ENCODE data around the gene TMEM203. TPM values are rescaled to one million over a fixed set of nuclear protein-coding genes. Genes with fewer than 3 reads are reported as not detected.

The TMEM203 gene
- total and polyA plus RNA-seq, 2 of the 13 experiments (the other 11 are each of a cell fraction or from before 2014, with no cell fraction given): 23.4 to 36.7 TPM

DNA sequence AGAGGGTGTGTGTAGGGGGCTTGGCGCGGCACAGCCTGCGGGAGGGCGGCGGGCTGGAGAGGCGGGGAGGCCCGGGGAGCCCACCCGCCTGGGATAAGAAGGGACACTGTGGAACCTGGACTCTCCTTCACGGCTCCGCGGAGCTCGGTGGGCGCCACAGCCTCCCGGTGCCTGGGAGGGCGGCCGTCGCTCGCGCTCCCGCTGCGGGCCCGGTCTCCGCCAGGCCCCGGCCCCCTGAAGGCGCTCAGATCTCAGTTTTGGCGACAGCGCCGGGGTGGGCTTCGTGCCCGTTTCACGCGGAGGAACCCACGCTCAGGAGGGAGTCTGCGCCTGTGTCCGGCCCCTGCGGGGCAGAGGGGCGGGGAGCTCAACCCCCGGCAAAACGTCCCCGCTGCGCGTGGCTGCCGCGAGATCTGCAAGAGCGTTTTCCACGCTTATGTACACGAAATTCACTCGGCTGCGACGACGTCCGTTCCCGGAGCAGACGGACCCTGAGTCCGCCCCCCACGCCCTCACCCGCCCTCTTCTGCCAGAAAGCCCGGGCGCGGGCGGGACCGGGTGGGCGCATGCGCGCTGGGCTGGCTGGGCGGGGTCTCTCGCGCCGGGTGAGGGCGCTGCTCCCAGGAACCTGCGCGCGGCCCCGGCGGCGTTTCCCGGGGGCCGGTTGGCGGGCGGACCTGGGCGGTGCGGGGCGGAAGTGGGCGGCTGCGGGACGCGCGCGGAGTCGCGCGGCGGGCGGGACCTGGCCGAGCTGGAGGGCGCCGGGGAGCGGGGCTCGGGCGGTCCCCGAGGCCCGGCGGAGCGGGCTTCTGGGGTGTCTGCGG lies 49.4 kb upstream of the TMEM203 start, which contains the start of gene NELFB (continued):
- TF ChIP-seq NR2F6 (IDR thresholded peaks at IDR 0.05): no peak
- peak; percentile 57; the same call in 1 of the 2 replicates for TF ChIP-seq NR2F6 (CRISPR knock-in tag; IDR thresholded peaks at IDR 0.05)
- TF ChIP-seq ZFYVE20 (CRISPR knock-in tag; IDR thresholded peaks at IDR 0.05; ENCODE audit: borderline replicate concordance, low read depth): no peak
- TF ChIP-seq XRCC5 (optimal IDR thresholded peaks at IDR 0.05; ENCODE audit: low read length): peak; percentile 59
- no peak for TF ChIP-seq RBM39 (IDR thresholded peaks at IDR 0.05; ENCODE audit: low read depth, low read length, poor library complexity, severe bottlenecking)
- TF ChIP-seq RAD51 (IDR thresholded peaks at IDR 0.05; ENCODE audit: borderline replicate concordance): no peak
- 0 out of 2 replicates have a peak, but pooled peaks have one; percentile 18 for TF ChIP-seq KDM2A (CRISPR knock-in tag; IDR thresholded peaks at IDR 0.05; ENCODE audit: borderline replicate concordance, low read depth)
- TF ChIP-seq HMGA1 (CRISPR knock-in tag; conservative IDR thresholded peaks at IDR 0.05): no peak
- no peak; the same call in 1 of the 2 replicates for TF ChIP-seq KAT7 (CRISPR knock-in tag; IDR thresholded peaks at IDR 0.05; ENCODE audit: borderline replicate concordance)
- no peak for TF ChIP-seq POGZ (CRISPR knock-in tag; IDR thresholded peaks at IDR 0.05)
- TF ChIP-seq, protein P1, sequence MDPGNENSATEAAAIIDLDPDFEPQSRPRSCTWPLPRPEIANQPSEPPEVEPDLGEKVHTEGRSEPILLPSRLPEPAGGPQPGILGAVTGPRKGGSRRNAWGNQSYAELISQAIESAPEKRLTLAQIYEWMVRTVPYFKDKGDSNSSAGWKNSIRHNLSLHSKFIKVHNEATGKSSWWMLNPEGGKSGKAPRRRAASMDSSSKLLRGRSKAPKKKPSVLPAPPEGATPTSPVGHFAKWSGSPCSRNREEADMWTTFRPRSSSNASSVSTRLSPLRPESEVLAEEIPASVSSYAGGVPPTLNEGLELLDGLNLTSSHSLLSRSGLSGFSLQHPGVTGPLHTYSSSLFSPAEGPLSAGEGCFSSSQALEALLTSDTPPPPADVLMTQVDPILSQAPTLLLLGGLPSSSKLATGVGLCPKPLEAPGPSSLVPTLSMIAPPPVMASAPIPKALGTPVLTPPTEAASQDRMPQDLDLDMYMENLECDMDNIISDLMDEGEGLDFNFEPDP (CRISPR knock-in tag; conservative IDR thresholded peaks at IDR 0.05): no peak
- no peak for TF ChIP-seq FLYWCH1 (CRISPR knock-in tag; IDR thresholded peaks at IDR 0.05)
- 0 out of 2 replicates have a peak, but pooled peaks have one; percentile 59 for TF ChIP-seq MAZ (IDR thresholded peaks at IDR 0.05; ENCODE audit: borderline replicate concordance, low read depth, low read length)
- TF ChIP-seq MAZ (CRISPR knock-in tag; IDR thresholded peaks at IDR 0.05; ENCODE audit: low read depth): no peak
- no peak for TF ChIP-seq ZNF674 (CRISPR knock-in tag; IDR thresholded peaks at IDR 0.05; ENCODE audit: low read depth)
- no peak for TF ChIP-seq SP140L (CRISPR knock-in tag; IDR thresholded peaks at IDR 0.05; ENCODE audit: borderline replicate concordance)
- TF ChIP-seq ZNF143 (CRISPR knock-in tag; IDR thresholded peaks at IDR 0.05): peak; percentile 27; the same call in 1 of the 2 replicates
- TF ChIP-seq, protein P2, sequence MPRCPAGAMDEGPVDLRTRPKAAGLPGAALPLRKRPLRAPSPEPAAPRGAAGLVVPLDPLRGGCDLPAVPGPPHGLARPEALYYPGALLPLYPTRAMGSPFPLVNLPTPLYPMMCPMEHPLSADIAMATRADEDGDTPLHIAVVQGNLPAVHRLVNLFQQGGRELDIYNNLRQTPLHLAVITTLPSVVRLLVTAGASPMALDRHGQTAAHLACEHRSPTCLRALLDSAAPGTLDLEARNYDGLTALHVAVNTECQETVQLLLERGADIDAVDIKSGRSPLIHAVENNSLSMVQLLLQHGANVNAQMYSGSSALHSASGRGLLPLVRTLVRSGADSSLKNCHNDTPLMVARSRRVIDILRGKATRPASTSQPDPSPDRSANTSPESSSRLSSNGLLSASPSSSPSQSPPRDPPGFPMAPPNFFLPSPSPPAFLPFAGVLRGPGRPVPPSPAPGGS (CRISPR knock-in tag; IDR thresholded peaks at IDR 0.05): no peak; the same call in 1 of the 2 replicates
- no peak for TF ChIP-seq FOXJ3 (CRISPR knock-in tag; IDR thresholded peaks at IDR 0.05; ENCODE audit: borderline replicate concordance)
- no peak for TF ChIP-seq SNAI1 (CRISPR knock-in tag; IDR thresholded peaks at IDR 0.05; ENCODE audit: borderline replicate concordance)
- no peak for TF ChIP-seq SRSF1 (optimal IDR thresholded peaks at IDR 0.05; ENCODE audit: low read depth, low read length)
- TF ChIP-seq JUNB (CRISPR knock-in tag; IDR thresholded peaks at IDR 0.05; ENCODE audit: borderline replicate concordance): no peak
- TF ChIP-seq, protein P3, sequence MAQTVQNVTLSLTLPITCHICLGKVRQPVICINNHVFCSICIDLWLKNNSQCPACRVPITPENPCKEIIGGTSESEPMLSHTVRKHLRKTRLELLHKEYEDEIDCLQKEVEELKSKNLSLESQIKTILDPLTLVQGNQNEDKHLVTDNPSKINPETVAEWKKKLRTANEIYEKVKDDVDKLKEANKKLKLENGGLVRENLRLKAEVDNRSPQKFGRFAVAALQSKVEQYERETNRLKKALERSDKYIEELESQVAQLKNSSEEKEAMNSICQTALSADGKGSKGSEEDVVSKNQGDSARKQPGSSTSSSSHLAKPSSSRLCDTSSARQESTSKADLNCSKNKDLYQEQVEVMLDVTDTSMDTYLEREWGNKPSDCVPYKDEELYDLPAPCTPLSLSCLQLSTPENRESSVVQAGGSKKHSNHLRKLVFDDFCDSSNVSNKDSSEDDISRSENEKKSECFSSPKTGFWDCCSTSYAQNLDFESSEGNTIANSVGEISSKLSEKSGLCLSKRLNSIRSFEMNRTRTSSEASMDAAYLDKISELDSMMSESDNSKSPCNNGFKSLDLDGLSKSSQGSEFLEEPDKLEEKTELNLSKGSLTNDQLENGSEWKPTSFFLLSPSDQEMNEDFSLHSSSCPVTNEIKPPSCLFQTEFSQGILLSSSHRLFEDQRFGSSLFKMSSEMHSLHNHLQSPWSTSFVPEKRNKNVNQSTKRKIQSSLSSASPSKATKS (CRISPR knock-in tag; IDR thresholded peaks at IDR 0.05): no peak
- no peak for TF ChIP-seq ZMYM2 (CRISPR knock-in tag; IDR thresholded peaks at IDR 0.05)
- peak; percentile 21; the same call in 1 of the 2 replicates for TF ChIP-seq ZMAT3 (CRISPR knock-in tag; conservative IDR thresholded peaks at IDR 0.05)
